ENCODE results near the gene HDAC11.
A peak's percentile ranks its signal among the peaks of the same experiment; 100 is the strongest.

Gene HDAC11

DNA sequence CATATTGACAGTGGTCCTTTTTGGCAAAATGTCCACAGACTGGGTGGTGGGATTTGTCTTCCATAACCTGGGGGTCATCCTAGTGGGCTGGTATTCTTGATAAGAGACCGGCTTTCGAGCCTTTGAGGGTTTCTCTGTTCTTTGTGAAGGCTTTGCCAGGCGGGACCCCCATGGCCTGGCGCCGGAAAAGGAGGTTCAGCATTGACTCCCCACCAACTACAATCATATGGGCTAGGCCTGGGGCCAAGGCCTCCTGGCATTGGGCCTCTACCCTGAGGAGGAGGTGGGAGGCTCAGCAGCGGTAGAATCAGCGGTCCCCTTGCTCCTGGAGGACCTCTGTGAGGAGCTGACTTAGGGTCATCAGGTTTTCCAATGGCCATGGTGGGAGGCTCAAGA, 19.8 kb upstream of the HDAC11 start:
- ATAC-seq (replicated peaks; ENCODE audit: extremely low read depth, poor library complexity, severe bottlenecking), result no peak
- DNase-seq (ENCODE audit: low spot score in 2 of 2), result no peak
- Mint-ChIP-seq H3K9me3 (no peaks in the 10 kb centered on the region), H3K36me3 (ENCODE audit: insufficient read depth) (peaks cover 2% of the 10 kb centered on the region), H3K4me1 (peaks cover 5% of the 10 kb centered on the region), H3K27me3 (peaks cover 40% of the 10 kb centered on the region), H3K4me3 (no peak overlapping the region), H3K27ac (ENCODE audit: low read depth) (no peak overlapping the region)

DNA sequence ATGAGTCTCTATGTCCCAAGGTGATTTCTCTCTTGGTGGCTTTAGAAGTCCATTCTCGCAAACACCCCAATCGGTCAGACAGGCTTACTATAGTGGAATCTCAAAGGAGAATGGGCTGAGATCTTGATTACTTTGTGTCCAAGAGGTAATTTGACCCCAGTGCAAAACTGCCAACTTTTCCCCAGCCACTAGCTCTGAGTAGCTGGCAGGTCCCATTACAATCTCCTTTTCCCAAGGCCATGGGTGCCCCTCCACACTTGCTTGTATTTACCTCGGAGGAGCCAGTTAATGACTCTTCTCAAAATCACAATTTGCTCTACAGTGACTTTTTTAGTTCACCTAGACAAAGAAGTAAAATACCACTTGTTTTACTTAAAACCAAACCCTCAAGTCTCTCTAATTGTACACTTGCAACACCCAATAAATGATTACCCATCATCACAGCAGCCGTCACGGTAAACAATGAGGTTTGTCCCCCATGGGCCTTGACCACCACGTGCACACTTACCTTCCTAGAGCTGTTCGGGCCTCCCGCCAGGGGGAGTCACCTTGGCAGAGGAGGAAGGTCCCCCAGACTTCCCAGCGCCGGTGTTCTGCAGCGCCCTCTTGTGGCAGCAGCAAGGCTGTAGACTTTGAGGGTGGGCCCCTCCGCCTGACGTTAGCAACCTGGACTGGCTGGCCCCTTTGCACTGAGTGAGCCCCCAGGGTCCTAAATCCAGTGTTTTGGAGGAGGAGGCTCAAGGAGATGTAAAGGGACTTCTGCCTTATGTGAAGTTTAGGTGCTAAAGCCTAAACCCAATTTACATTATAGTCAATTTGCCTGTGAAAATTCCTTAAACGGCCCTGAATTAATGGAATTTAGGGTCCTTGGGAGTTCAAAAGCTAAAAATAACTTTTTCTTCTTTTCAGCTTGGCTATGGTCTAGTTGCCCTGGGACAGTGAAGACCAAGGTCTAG, 18.7 kb upstream of the HDAC11 start:
- peak; percentile 51 to 70 for DNase-seq (ENCODE audit: low spot score in 2 of 2)
- H3K4me1 Mint-ChIP-seq, result peaks cover 5% of the 10 kb centered on the region
- no peak overlapping the region for H3K27ac Mint-ChIP-seq (ENCODE audit: low read depth)
- no peaks in the 10 kb centered on the region for H3K9me3 Mint-ChIP-seq
- H3K36me3 Mint-ChIP-seq (ENCODE audit: insufficient read depth), result peaks cover 2% of the 10 kb centered on the region
- ATAC-seq (replicated peaks; ENCODE audit: extremely low read depth, poor library complexity, severe bottlenecking), result peak; percentile 91
- H3K4me3 Mint-ChIP-seq, result no peak overlapping the region
- H3K27me3 Mint-ChIP-seq, result peaks cover 51% of the 10 kb centered on the region

DNA sequence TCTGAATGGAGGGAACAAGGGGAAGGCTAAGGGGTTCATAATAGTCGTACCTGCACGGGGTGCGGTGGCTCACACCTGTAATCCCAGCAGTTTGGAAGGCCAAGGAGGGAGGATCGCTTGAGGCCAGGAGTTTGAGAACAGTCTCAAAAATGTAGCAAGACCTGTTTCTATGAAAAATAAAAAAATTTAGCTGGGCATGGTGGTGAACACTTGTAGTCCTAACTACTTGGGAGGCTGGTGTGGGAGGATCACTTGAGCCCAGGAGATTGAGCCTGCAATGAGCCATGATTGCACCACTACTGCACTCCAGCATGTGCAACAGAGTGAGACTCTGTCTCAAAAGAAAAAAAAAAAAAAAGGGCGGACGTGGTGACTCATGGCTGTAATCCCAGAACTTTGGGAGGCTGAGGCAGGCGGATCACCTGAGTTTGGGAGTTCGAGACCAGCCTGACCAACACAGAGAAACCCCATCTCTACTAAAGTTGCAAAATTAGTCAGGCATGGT, 17.9 kb upstream of the HDAC11 start:
- ATAC-seq (replicated peaks; ENCODE audit: extremely low read depth, poor library complexity, severe bottlenecking) (no peak), DNase-seq (ENCODE audit: low spot score in 2 of 2) (no peak)
- no peaks in the 10 kb centered on the region for H3K9me3 Mint-ChIP-seq
- peaks cover 57% of the 10 kb centered on the region for H3K27me3 Mint-ChIP-seq
- peaks cover 5% of the 10 kb centered on the region for H3K4me1 Mint-ChIP-seq
- peaks cover 2% of the 10 kb centered on the region for H3K36me3 Mint-ChIP-seq (ENCODE audit: insufficient read depth)
- H3K4me3 Mint-ChIP-seq, result no peak overlapping the region
- H3K27ac Mint-ChIP-seq (ENCODE audit: low read depth), result no peak overlapping the region

DNA sequence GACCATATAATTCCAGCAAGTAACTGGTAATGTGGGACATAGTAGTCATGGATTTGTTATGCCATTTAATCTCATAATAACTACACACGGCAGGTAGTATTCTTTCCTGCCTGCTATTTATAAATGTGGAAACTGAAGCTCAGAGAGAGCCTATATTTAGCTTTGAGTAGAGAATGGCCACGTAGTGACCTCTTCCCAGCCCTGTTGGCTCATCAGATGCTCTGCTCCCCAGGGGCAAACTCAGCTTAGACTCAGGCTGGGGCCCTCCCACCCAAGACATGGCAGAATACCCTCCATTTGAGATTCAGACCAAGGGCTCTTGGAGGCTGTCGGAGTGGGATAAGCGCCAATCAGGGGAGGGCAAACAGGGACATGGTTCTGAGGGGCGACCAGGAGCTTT, 17.3 kb upstream of the HDAC11 start:
- H3K9me3 Mint-ChIP-seq, result no peaks in the 10 kb centered on the region
- H3K4me3 Mint-ChIP-seq, result no peak overlapping the region
- H3K27ac Mint-ChIP-seq (ENCODE audit: low read depth), result no peak overlapping the region
- peaks cover 5% of the 10 kb centered on the region for H3K4me1 Mint-ChIP-seq
- peaks cover 63% of the 10 kb centered on the region for H3K27me3 Mint-ChIP-seq
- peaks cover 2% of the 10 kb centered on the region for H3K36me3 Mint-ChIP-seq (ENCODE audit: insufficient read depth)
- ATAC-seq (replicated peaks; ENCODE audit: extremely low read depth, poor library complexity, severe bottlenecking), result no peak
- no peak for DNase-seq (ENCODE audit: low spot score in 2 of 2)

DNA sequence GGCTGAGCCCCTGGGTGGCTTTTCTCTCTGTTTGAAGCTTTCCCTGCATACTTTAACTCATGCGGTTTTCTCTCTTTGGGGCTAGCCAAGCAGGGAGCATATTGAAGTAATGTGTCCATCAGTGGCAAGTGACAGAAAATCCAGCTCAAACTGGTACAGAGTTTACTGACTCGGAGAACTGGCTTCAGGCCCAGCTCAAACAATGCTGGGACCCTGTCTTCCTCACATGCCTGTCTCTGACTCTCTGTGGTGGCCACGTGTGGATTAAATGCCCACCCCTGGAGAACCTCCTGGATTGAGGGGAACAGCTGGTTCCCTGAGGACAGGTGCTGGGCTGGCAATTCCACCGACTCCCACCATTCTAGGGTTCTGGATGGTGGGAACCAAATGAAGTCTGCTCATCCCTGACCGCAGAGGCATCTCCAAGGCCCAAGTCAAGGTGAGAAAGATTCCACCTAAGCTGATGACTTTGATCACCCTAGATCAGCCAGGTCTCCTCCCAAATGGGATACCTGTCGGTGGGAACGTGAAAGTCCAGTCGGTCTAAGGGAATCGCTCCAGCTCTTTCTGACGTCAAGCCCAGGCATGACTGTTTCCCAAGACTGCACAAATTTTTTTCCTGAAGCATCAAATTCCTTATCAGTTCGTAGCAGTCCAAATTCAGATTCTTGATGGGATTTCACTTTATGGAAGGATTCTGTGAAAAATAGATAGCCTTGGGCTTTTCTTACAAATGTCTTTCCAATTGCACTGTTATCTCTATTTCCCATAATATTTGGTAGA, 16.3 kb upstream of the HDAC11 start:
- no peak overlapping the region for H3K27ac Mint-ChIP-seq (ENCODE audit: low read depth)
- H3K9me3 Mint-ChIP-seq, result no peaks in the 10 kb centered on the region
- no peak for ATAC-seq (replicated peaks; ENCODE audit: extremely low read depth, poor library complexity, severe bottlenecking)

DNA sequence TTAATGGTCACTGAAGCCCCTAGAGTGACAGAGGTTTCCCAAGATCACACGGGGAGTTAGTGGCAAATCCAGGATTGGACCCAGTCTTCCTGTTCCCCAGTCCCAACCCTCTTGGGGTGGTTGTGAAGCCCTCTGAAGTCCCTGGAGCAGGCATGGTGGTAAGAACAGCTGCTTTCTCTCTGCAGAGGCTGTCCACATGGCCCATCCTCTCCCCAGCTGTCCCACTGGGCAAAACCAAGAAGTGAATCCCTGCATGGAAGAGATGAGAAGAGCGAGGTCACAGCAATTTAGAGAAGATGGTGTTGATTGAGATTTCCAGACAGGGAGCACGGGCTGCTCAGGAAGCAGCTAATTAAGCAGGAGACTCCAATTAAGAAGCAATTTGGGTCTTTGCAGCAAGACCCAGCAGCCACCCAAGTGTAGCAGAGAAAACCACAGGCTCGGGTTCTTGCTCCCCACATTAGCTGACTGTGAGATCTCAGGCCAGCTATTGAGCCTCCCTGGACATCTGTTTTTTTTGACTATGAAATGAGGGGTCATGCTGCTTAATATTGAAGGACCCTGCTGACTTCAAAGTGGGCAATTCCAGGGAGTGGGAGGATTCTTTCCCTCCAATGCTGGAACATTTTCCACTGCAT, 14.8 kb upstream of the HDAC11 start:
- Mint-ChIP-seq H3K4me1 (peaks cover 5% of the 10 kb centered on the region), H3K27me3 (peaks cover 63% of the 10 kb centered on the region), H3K27ac (ENCODE audit: low read depth) (no peak overlapping the region), H3K4me3 (no peak overlapping the region), H3K9me3 (no peaks in the 10 kb centered on the region), H3K36me3 (ENCODE audit: insufficient read depth) (no peaks in the 10 kb centered on the region)
- DNase-seq (ENCODE audit: low spot score in 2 of 2), result no peak
- no peak for ATAC-seq (replicated peaks; ENCODE audit: extremely low read depth, poor library complexity, severe bottlenecking)

More for the DNA sequence above, 16.3 kb upstream of the HDAC11 start:
- DNase-seq (ENCODE audit: low spot score in 2 of 2), result no peak
- H3K27me3 Mint-ChIP-seq, result peaks cover 69% of the 10 kb centered on the region
- peaks cover 5% of the 10 kb centered on the region for H3K4me1 Mint-ChIP-seq
- H3K36me3 Mint-ChIP-seq (ENCODE audit: insufficient read depth), result no peaks in the 10 kb centered on the region
- H3K4me3 Mint-ChIP-seq, result no peak overlapping the region

DNA sequence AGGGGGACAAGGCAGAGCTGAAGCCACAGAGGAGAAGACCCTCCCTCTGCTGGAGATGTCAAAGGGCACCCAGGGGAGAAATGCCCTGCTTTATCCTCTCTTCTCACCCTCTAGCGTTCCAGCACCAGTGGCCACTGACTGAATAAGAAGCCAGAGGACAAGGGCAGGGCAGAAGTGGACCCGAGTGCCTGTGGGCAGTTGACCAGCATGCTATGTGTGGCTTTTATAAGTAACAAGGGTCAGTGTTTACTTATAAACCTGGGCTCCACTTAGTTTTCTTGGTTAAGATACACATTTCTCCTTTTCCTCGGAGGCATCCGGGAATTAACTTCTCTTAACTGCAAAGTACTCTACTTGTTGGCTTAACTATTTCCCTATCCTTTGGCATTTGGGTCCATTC, 13.3 kb upstream of the HDAC11 start:
- ATAC-seq (replicated peaks; ENCODE audit: extremely low read depth, poor library complexity, severe bottlenecking), result no peak
- no peaks in the 10 kb centered on the region for H3K36me3 Mint-ChIP-seq (ENCODE audit: insufficient read depth)

DNA sequence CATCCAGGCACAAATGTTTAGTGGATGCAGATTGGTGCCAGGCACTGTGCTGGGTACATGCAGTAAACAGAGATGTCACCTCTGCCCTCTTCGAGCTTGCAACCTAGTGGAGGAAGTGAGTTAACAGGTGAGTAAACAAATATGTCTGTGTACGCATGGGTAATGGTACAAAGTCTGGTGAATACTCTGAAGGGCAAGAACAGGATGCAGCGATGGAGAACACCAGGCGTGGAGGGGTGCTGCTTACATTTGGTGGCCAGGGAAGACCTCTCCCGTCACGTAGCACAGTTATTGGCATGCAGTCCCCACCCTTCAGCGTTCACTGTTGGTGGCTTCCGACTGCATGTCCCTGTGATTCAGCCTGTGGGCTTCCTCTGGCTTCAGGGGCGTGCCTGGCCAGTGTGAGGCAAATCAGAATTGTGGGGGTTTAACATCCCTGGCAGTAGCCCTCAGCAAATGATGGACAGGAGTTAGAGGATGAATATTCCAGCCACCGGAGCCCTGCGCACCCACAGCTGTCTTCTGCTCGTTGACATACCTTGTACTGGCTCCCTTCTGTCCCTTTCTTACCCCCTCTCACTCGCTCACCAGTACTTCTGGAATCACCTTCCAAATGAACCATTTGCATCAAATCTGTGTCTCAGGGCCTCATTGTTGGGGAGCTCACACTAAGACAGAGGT, 9.1 kb upstream of the HDAC11 start:
- ATAC-seq (replicated peaks; ENCODE audit: extremely low read depth, poor library complexity, severe bottlenecking), result no peak
- peaks cover 47% of the 10 kb centered on the region for H3K27me3 Mint-ChIP-seq
- no peak overlapping the region for H3K4me3 Mint-ChIP-seq
- H3K4me1 Mint-ChIP-seq, result no peaks in the 10 kb centered on the region
- DNase-seq (ENCODE audit: low spot score in 2 of 2), result no peak
- H3K27ac Mint-ChIP-seq (ENCODE audit: low read depth), result no peak overlapping the region
- peaks cover 2% of the 10 kb centered on the region for H3K36me3 Mint-ChIP-seq (ENCODE audit: insufficient read depth)
- H3K9me3 Mint-ChIP-seq, result no peaks in the 10 kb centered on the region

More for the DNA sequence above, 13.3 kb upstream of the HDAC11 start:
- no peak for DNase-seq (ENCODE audit: low spot score in 2 of 2)
- Mint-ChIP-seq H3K9me3 (no peaks in the 10 kb centered on the region), H3K4me3 (no peak overlapping the region), H3K27me3 (peaks cover 65% of the 10 kb centered on the region), H3K4me1 (no peaks in the 10 kb centered on the region), H3K27ac (ENCODE audit: low read depth) (no peak overlapping the region)

DNA sequence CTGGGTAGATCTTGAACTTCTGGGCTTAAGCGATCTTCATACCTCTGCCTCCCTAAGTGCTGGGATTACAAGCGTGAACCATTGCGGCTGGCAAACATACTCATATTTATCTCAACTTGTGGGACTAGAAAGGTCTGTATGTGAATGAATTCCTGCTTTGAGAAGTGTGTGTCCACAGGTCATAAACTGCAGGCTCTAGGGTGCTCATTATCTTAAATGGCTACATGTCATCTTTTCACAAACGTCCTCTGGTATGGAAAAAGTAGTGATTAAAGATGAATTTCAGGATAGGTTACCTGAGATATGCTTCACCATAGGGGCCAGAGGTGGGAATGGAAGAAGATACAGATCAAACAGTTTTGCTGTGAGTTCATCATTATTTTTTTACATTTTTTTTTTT, 7.8 kb upstream of the HDAC11 start:
- no peak overlapping the region for H3K27ac Mint-ChIP-seq (ENCODE audit: low read depth)
- H3K4me3 Mint-ChIP-seq, result no peak overlapping the region
- no peaks in the 10 kb centered on the region for H3K4me1 Mint-ChIP-seq
- ATAC-seq (replicated peaks; ENCODE audit: extremely low read depth, poor library complexity, severe bottlenecking), result no peak
- no peak for DNase-seq (ENCODE audit: low spot score in 2 of 2)
- peaks cover 36% of the 10 kb centered on the region for H3K27me3 Mint-ChIP-seq
- peaks cover 2% of the 10 kb centered on the region for H3K36me3 Mint-ChIP-seq (ENCODE audit: insufficient read depth)
- no peaks in the 10 kb centered on the region for H3K9me3 Mint-ChIP-seq

DNA sequence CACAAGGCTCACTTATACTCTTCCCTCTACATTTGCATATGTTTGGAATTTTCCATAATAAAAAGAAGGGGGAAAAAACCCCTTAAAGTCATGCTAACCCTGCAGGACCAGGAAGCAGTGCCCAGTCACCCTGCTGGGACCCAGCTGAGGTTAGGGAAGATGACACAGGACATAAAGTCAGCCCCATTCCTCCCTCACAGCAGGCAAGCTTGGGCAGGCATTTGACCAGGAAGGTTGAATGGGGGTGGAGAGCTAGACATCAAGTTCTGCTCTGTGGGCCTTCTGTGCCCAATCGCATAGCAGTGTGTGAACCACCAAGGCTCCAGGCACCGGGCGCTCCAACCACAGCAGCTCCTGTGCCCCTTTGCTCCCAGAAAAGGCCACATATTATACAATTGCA, 7.1 kb upstream of the HDAC11 start:
- Mint-ChIP-seq H3K9me3 (no peaks in the 10 kb centered on the region), H3K36me3 (ENCODE audit: insufficient read depth) (peaks cover 2% of the 10 kb centered on the region), H3K4me3 (no peak overlapping the region), H3K27me3 (peaks cover 29% of the 10 kb centered on the region), H3K27ac (ENCODE audit: low read depth) (no peak overlapping the region), H3K4me1 (no peaks in the 10 kb centered on the region)
- DNase-seq (ENCODE audit: low spot score in 2 of 2), result no peak
- ATAC-seq (replicated peaks; ENCODE audit: extremely low read depth, poor library complexity, severe bottlenecking), result no peak

DNA sequence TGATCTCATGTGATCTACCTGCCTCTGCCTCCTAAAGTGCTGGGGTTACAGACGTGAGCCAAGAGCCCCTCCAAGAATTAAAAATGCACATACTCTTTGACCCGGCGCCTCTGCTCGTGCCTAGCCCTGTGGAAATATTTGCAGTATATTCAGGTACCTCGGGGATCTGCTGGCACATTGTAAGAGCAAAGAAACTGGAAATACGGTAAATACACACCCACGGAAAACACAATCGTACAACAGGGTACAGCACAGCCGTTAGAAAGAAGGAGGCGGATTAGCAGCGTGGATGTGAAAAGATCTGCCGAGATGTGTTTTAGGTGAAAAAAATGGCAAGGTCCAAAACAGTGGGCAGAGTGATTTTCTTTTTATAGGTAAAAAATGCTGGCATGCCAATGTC, 6.1 kb upstream of the HDAC11 start:
- Mint-ChIP-seq H3K4me1 (no peaks in the 10 kb centered on the region), H3K27me3 (peaks cover 25% of the 10 kb centered on the region), H3K27ac (ENCODE audit: low read depth) (no peak overlapping the region), H3K36me3 (ENCODE audit: insufficient read depth) (peaks cover 2% of the 10 kb centered on the region), H3K4me3 (no peak overlapping the region), H3K9me3 (no peaks in the 10 kb centered on the region)
- ATAC-seq (replicated peaks; ENCODE audit: extremely low read depth, poor library complexity, severe bottlenecking) (no peak), DNase-seq (ENCODE audit: low spot score in 2 of 2) (no peak)

DNA sequence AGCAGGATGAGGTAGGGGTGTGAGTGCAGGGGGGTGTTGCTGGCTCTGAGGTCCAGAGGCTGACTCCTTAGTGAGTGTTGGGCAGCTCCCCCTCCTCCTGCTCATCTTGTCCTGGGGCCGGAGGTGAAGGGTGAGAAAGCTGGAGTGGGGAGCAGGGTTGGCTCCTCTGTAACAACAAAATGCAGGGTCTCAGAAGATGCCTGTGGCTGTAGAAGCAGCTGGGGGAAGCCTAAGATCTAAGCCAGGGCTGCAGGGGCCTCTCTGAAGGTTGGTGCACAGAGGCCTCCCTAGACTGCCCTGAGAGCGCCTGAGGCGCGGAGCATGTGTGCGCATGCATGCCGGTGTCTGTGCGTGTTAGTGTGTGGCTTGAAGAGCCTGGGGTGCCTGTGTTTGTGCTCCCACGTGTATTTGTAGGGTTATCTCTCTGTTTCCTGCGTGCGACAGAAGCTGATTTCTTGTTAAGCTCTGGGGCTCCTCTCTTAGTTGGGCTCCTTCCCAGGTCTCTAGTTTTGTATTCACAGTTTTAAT, 5.3 kb upstream of the HDAC11 start:
- DNase-seq (ENCODE audit: low spot score in 2 of 2) (no peak), ATAC-seq (replicated peaks; ENCODE audit: extremely low read depth, poor library complexity, severe bottlenecking) (no peak)
- H3K4me1 Mint-ChIP-seq, result peaks cover 5% of the 10 kb centered on the region
- no peaks in the 10 kb centered on the region for H3K9me3 Mint-ChIP-seq
- H3K27ac Mint-ChIP-seq (ENCODE audit: low read depth), result no peak overlapping the region
- peaks cover 2% of the 10 kb centered on the region for H3K36me3 Mint-ChIP-seq (ENCODE audit: insufficient read depth)
- no peak overlapping the region for H3K4me3 Mint-ChIP-seq
- peaks cover 25% of the 10 kb centered on the region for H3K27me3 Mint-ChIP-seq

All from central memory CD8-positive, alpha-beta T cell (primary cell).